T1000 (cell line): ENCODE data around the gene IFNLR1.
"Not testable (repeated sequence)": the region's sequence is repeated elsewhere in the genome, so short reads cannot be mapped to it uniquely, and the experiment has no call there.

Experiments used
- DNase-seq: peaks from one replicate; lab custom pipeline; 2025; ENCODE audit warnings: mixed read lengths; lab: John Stamatoyannopoulos, UW

The IFNLR1 gene

GRCh38 chr1:24186993-24187790 is at the start of gene IFNLR1:
Gene IFNLR1, minus strand, starts transcription at chr1:24187289. Its CDS starts 41 bp downstream, at chr1:24187248.
- DNase-seq: no peak

DNA sequence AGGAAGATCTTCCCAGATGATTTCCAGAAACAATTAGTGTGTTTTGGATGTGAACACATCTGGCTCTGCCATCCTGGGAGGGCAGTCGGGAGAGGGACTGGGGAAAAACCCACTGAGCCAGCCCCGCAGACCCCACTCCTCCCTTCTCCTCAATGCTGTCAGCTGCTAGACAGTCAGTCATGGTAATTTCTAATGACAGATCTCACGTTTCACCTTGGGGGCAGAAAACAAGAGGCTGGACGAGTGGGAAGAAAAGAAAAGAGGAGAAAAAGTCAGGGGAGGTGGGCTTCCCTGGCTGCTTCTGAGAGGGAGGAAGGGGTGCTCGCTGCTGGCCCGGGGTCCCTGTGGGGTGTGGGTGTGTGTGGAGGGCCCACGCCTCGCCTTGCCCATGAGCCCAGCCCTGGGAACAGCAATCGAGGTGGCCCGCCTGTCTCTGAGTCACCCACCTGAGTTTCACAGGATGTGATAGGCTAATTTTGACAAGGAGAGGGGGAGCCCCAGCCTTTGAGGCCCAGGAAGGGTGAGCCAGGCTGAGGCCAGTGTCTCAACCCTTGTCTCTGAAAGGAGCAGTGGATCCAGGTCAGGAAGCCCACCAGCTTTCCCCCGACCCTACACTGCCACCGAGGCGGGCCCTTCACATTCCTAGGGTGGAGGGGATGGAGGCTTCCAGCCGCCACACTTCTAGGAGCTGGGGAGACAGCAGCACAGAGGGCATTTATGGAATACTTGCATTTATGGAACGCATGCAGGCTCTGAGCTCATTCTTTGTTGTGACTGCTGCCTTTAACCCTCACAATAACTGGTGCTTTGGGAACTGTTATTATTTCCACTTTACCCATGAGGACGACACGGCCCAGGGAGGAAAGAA is 49.1 kb upstream of the IFNLR1 start:
- no peak for DNase-seq

- DNase-seq: no peak
Measured at GRCh38 chr1:24233684-24234600, 46.9 kb upstream of the IFNLR1 start.

DNA sequence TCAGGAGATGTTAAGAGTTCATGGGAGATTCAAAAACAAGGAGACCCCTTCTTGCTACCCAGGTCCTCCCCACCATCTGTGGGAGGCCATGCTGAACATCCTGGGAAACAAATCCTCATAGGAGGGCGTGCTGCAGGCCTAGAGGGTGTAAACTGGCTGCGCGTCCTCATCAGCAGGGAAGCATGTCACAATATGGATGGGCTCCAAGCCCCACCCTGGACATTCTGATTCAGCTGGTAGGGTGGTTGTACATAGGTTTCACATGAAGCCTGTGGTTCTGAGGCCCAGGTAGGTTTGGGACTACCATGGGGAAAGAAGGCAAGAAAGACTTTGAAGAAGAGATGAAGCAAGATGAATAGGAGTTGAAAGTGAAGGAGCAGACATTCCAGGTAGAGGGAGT is 44.6 kb upstream of the IFNLR1 start:
- DNase-seq: no peak

GRCh38 chr1:24228311-24228710 is 41.2 kb upstream of the IFNLR1 start:
- no peak for DNase-seq

DNA sequence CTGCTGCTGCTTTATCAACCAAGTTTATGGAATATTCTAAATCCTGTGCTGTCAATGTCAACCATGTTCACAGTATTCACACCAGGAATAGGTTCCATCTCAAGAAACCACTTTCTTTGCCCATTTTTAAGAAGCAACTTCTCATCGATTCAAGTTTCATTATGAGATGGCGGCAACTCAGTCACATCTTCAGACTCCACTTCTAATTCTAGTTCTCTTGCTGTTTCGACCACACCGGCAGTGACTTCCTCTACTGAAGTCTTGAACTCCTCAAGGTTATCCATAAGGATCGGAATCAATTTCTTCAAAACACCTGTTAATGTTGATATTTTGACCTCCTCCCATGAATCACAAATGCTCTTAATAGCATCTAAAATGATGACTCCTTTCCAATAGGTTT is 39.7 kb upstream of the IFNLR1 start:
- no peak for DNase-seq

GRCh38 chr1:24224761-24225160 is 37.7 kb upstream of the IFNLR1 start:
- no peak for DNase-seq

DNA sequence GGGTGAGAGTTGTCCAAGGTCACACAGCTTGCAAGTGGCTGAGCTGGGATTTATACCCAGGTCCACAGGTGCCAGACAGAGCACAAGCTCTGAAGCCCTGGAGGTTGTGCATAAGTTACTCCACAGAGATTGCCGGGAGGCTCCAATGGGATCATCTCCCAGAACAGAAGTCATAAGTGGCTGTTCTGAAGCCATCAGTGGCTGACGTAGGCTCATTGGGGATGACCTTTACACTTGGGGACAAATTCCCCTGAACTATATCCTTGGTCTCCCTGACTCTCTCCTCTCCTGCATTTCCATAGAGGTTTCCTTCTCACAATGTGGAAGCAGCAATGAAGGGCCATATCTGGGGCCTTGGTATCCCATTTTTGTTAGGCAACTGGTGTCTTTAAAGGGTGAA is 37.0 kb upstream of the IFNLR1 start:
- DNase-seq: no peak

DNA sequence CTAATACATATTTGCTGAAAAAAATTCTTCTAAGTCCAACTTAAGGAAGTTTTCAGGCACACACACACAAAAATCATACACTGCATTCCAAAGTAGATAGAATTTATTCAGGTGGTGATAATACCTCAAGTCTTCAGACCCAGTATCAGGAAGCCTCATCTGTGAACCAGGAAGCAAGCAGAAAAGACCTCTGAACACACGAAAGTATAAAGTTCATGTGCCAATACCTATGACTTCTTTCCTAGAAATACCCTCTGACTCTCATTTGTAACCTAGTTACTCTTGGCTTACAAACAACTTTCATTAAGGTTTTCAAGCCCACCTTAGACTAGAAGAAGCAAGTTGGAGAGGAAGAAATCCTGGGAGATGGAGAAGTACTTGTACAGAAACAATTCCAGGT is 35.7 kb upstream of the IFNLR1 start:
- DNase-seq: no peak

DNA sequence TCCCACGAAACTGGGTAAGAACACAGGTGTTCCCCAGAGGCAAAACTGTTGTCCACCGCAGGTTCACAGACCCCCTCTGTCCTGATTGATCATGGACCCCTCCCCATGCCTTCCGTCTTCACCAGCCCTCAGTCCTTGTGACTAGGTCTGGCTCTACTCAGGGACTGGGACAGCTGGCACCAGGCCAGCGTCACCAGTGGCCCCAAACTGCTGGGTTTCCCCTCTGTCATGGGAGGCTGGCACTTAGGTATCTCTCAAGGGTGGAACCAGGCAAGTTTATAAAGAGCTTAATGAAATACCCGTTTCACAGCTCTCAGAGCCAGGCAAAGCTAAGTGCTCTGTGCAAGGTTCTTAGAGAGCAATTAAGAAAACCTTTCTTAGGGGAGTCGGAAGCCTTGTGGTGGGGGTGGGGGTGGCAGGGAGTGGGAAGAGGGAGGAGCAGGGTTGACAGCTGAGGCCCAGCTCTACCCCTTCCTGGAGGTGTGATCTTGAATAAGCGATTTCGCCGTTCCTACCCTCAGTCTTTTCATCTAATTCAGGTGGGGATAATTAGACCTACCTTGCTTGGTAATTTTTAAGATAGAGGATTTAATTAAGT is 35.0 kb upstream of the IFNLR1 start:
- DNase-seq: no peak

DNA sequence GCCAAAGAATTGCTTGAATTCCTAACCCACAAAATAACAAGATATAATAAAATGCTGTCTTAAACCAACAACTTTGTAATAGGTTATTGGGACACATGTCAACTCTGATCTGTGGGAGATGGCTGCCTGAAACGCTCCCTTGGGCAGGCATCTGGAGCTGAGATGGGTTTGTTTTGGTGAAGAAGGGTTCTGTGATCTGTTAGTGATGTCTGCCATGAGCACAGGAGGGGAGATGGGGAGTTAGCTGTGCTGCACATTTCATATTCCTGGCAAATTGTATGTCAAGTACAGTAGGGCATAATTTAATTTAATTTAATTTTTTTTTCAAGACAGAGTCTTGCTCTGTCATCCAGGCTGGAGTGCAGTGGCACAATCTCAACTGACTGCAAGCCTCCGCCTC is 34.2 kb upstream of the IFNLR1 start:
- DNase-seq: no peak

GRCh38 chr1:24216276-24217074 is 29.4 kb upstream of the IFNLR1 start:
- no peak for DNase-seq

DNA sequence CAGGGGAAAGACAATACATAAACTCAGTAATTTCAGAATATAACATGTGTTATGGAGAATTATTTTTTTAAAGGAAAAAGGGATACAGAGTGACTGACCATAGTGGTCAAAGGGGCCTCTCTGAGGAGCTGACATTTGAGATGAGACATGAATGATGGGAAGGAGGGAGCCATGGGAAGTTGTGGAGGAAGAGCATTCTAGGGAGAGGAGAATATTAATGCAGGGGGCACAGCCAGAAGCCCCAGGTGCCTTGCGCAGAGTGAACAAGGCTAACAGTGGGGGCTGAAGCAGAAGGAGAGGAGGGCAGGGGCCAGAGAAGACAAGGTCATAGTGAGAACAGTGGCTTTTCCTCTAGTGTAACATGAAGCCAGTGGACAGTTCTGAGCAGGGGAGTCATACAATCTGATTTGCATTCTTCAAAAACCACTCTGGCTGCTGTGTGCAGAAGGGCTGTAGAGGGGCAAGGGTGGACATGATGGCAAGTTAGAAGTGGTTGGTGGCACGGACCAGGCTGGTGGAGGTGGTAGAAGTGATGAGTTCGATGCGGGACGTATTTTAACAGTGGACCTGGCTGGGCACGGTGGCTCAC is 28.2 kb upstream of the IFNLR1 start:
- DNase-seq: no peak

GRCh38 chr1:24212376-24212775 is 25.3 kb upstream of the IFNLR1 start:
- no peak for DNase-seq

DNA sequence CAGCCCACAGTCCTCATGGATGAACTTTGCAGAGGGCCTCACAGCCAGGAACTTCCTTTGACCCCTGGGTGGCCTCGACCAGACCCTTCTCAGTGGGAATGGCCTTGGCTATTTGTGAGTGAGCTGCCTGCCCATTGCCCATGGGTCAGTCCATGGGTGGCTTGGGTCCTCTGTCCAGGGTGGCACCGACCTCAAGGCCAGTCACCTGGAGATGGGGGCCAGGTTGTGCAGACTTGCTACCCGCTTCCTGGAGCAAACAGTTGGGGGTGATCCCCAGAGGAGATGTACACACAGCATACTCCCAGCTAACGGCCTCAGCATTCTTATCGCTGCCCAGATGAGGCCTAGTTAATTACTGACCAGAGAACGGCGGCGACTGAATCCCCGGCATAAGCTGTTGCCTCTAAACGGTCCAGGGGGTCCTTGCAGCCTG is 23.1 kb upstream of the IFNLR1 start:
- no peak for DNase-seq

DNA sequence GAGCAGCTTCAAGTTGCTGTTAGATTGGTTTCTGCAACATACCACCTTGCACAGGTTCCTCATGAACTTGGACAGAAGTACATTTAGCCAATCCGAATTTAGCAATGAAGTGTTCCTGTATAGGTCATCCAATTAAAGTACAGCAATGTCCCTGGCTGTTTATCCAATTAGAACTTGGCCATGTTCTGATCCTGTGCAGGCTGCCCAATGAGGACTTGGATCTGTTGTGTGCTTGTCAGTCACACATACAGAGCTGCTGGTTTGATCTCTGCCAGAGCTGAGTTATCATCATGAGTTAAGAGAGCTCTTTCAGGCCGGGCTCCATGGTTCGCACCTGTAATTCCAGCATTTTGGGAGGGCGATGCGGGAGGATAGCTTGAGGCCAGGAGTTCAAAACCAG is 22.0 kb upstream of the IFNLR1 start:
- DNase-seq: no peak

DNA sequence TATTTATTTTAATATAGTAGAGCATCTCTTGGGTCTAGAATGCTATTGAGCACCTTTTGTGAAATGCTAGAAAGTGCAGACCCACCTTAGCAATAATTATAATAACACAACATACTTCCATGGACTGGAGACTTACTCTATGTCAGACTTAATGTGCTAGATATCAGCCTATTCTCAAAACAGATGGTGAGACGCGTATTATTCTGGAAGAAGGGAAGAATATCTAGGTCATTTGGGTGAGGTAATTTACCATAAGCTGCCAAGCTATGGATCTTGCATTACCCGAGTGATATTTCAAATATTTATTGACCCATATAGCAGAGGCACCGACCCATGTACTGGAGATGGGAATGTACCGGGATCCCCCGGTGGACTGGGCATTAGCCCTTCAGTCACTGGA is 20.6 kb upstream of the IFNLR1 start:
- DNase-seq: no peak

- not testable (repeated sequence) for DNase-seq
Measured at GRCh38 chr1:24207395-24207687, 20.3 kb upstream of the IFNLR1 start.

DNA sequence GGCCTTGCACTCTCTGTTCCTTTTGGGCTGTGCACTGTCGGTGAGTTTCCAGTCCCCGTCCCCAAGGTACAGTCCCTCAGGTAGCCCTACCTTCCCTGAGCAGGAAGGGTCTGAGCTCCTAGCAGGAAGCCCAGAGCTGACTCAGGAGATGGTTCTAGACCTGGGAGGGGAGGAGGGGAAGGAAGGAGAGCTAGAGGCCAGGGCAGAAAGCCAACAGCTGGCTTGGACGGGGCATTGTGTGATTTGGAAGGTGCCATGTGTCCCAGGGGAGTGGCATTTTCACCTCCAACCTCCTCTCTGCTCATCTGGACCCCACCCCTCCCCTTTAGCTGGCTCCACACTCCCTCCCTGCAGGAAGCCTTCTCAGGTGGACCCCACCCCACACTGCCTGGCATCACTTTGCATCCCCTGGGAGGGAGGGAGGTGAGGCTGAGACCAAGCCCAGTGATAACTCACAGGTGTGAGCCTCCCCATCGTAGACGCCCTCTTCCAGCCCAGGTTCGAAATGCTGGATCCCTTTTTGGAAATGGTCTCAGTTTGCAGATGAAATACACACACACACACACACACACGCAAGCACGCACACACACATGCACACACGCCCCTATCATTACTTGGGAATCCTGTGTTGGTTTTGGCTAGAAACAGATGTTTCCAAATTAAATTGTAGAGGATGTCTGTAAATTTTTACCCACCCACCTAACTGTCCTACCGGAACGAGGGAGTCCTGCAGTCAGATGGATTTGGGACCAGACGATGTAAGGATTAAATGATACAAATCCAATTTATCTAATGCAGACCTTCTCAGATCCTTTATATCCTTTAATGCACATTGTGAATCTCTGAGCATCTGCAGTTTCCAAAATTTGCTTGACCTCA is 19.7 kb upstream of the IFNLR1 start:
- DNase-seq: no peak

DNA sequence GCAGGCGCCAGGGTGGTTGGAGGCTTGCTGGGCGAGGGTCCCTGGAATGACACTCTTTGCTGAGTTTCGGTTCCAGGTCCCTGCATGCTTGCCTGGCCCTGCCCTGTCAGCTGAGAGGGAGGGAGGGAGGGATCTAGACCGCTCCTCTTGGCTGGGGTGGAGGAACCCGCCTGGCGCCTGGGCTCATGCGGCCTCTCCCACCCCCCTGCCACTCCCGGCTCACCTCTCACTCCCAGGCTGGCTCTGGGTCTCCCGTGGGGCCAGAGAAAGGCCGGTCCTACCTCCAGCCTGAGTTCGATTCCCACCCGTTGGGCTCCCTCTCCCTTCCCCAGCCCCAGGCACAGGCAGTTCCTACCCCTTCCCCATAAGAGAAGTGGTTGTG is 19.0 kb upstream of the IFNLR1 start:
- DNase-seq: no peak
